IMR-90 (cell line): ENCODE measurements around the gene GPA33. TPM values are rescaled to one million over a fixed set of nuclear protein-coding genes. Genes with fewer than 3 reads are reported as not detected.
A peak's percentile ranks its signal among the peaks of the same experiment; 100 is the strongest.

ENCODE experiments used
- ATAC-seq: fragments of 200-7000 bp; cut with Tn5 transposase; 2 replicates; pipeline ENCODE4 v1.9.1; 2020; ENCODE audit warnings: low read depth, mild to moderate bottlenecking, moderate library complexity
- BruUV-seq: library from RNA; stranded (reverse); fragments of 400-500 nt; replicated peaks from 2 replicates; lab custom pipeline; 2021; lab: Mats Ljungman, UMichigan
- CTCF ChIA-PET: fragments of 300-600 bp; formaldehyde crosslinking; extraction: SDS; loops from one replicate; lab custom pipeline; 2021; ENCODE audit warnings: antibody characterized with exemption; lab: Yijun Ruan, JAX
- POLR2A ChIA-PET: fragments of 300-600 bp; sonication (Branson Sonifier 250); formaldehyde crosslinking; loops from one replicate; lab custom pipeline; 2022; ENCODE audit warnings: antibody characterized with exemption; ENCODE audit not compliant: unreplicated experiment; lab: Charles Lee
- DNase-seq: peaks from one replicate; pipeline ENCODE4 v3.0.0; 2013
- H2AFZ ChIP-seq: replicated peaks from 2 replicates; pipeline ENCODE3; 2013; ENCODE audit warnings: low read length, mild to moderate bottlenecking; ENCODE audit not compliant: poor library complexity
- H2AK5ac ChIP-seq: 2 replicates; pipeline ENCODE4 v1.6.1; 2013; ENCODE audit warnings: low read depth, low read length, inconsistent platforms
- H2AK9ac ChIP-seq: replicated peaks from 2 replicates; pipeline ENCODE3; 2013; ENCODE audit warnings: mild to moderate bottlenecking, low read depth, low read length, moderate library complexity; ENCODE audit not compliant: poor library complexity
- H2BK120ac ChIP-seq: 2 replicates; pipeline ENCODE4 v1.6.1; 2013; ENCODE audit warnings: low read depth, low read length, inconsistent platforms
- H2BK15ac ChIP-seq: 3 replicates; pipeline ENCODE4 v1.6.1; 2013; ENCODE audit warnings: low read depth, low read length, inconsistent platforms
- H2BK20ac ChIP-seq: 2 replicates; pipeline ENCODE4 v1.6.1; 2013; ENCODE audit warnings: low read depth, mild to moderate bottlenecking, inconsistent platforms, low read length, moderate library complexity
- H2BK5ac ChIP-seq: 2 replicates; pipeline ENCODE4 v1.6.1; 2013; ENCODE audit warnings: mild to moderate bottlenecking, low read depth, low read length, inconsistent platforms; ENCODE audit not compliant: poor library complexity, severe bottlenecking
- H3K14ac ChIP-seq: replicated peaks from 2 replicates; pipeline ENCODE4 v1.6.1; 2013; ENCODE audit warnings: low read depth, low read length, inconsistent platforms
- H3K18ac ChIP-seq: 2 replicates; pipeline ENCODE4 v1.6.1; 2013; ENCODE audit warnings: low read depth, low read length, control low read depth
- H3K23ac ChIP-seq: 2 replicates; pipeline ENCODE4 v1.6.1; 2013; ENCODE audit warnings: low read depth, low read length, inconsistent platforms
- H3K27ac ChIP-seq: 2 replicates; pipeline ENCODE4 v1.5.1; 2013; ENCODE audit warnings: mild to moderate bottlenecking, control low read depth, low read length; ENCODE audit not compliant: insufficient read depth
- H3K27me3 ChIP-seq: 2 replicates; pipeline ENCODE4 v1.6.1; 2013; ENCODE audit warnings: low read length; ENCODE audit not compliant: control insufficient read depth, insufficient read depth
- H3K36me3 ChIP-seq: 2 replicates; pipeline ENCODE4 v1.6.1; 2013; ENCODE audit warnings: low read length, mixed read lengths; ENCODE audit not compliant: control insufficient read depth, insufficient read depth
- H3K4ac ChIP-seq: 2 replicates; pipeline ENCODE4 v1.6.1; 2013; ENCODE audit warnings: low read depth, low read length, inconsistent platforms
- H3K4me1 ChIP-seq: 2 replicates; pipeline ENCODE4 v1.6.1; 2013; ENCODE audit warnings: low read length, mixed read lengths; ENCODE audit not compliant: control insufficient read depth, insufficient read depth
- H3K4me2 ChIP-seq: 2 replicates; pipeline ENCODE4 v1.6.1; 2013; ENCODE audit warnings: low read depth, mild to moderate bottlenecking, control low read depth, low read length, moderate library complexity
- H3K4me3 ChIP-seq: 2 replicates; pipeline ENCODE4 v1.5.1; 2013; ENCODE audit warnings: low read depth, mild to moderate bottlenecking, control low read depth, low read length, moderate library complexity; ENCODE audit not compliant: insufficient read depth
- H3K56ac ChIP-seq: 2 replicates; pipeline ENCODE4 v1.6.1; 2013; ENCODE audit warnings: low read length, inconsistent platforms; ENCODE audit not compliant: insufficient read depth; ENCODE audit errors: extremely low read depth
- H3K79me1 ChIP-seq, 2 experiments: 2 replicates each; pipeline ENCODE4 v1.6.1; 2013; ENCODE audit warnings: low read length in 2 of 2, inconsistent platforms in 1 of 2, low read depth in 1 of 2
- H3K9ac ChIP-seq: 2 replicates; pipeline ENCODE4 v1.6.1; 2013; ENCODE audit warnings: low read depth, low read length, control low read depth
- H3K9me1 ChIP-seq: 2 replicates; pipeline ENCODE4 v1.6.1; 2013; ENCODE audit warnings: low read length, inconsistent platforms; ENCODE audit not compliant: insufficient read depth
- H3K9me3 ChIP-seq: 2 replicates; pipeline ENCODE4 v1.6.1; 2013; ENCODE audit warnings: low read length; ENCODE audit not compliant: control insufficient read depth, insufficient read depth
- H4K20me1 ChIP-seq: 2 replicates; pipeline ENCODE4 v1.6.1; 2013; ENCODE audit warnings: low read length, inconsistent platforms; ENCODE audit not compliant: insufficient read depth
- H4K5ac ChIP-seq: 2 replicates; pipeline ENCODE4 v1.6.1; 2013; ENCODE audit warnings: mild to moderate bottlenecking, low read depth, low read length, control low read depth
- H4K8ac ChIP-seq, 2 experiments: 2 replicates each; pipeline ENCODE4 v1.6.1; 2013; ENCODE audit warnings: low read depth in 2 of 2, low read length in 2 of 2, control low read depth in 1 of 2, inconsistent platforms in 1 of 2
- H4K91ac ChIP-seq: 2 replicates; pipeline ENCODE4 v1.6.1; 2013; ENCODE audit warnings: low read depth, low read length, inconsistent platforms; ENCODE audit not compliant: insufficient read depth
- BHLHE40 ChIP-seq: fragments of 150-350 bp; IDR thresholded peaks from 2 replicates; pipeline ENCODE4 v1.6.1; 2016; ENCODE audit warnings: mild to moderate bottlenecking, low read depth, low read length
- CHD1 ChIP-seq: IDR thresholded peaks from 2 replicates; pipeline ENCODE4 v1.6.1; 2012; ENCODE audit warnings: low read depth, low read length, improper control_type of control experiment
- ELK1 ChIP-seq: fragments of 150-350 bp; IDR thresholded peaks from 2 replicates; pipeline ENCODE4 v1.6.1; 2016; ENCODE audit warnings: low read depth, mild to moderate bottlenecking, low read length, moderate library complexity, borderline replicate concordance
- MAFK ChIP-seq: IDR thresholded peaks from 2 replicates; pipeline ENCODE4 v1.6.1; 2012; ENCODE audit warnings: low read depth, low read length, improper control_type of control experiment
- MXI1 ChIP-seq: IDR thresholded peaks from 2 replicates; pipeline ENCODE4 v1.6.1; 2012; ENCODE audit warnings: low read depth, mild to moderate bottlenecking, low read length, moderate library complexity, borderline replicate concordance
- RAD21 ChIP-seq: IDR thresholded peaks from 2 replicates; pipeline ENCODE4 v1.6.1; 2012; ENCODE audit warnings: low read length, improper control_type of control experiment
- RCOR1 ChIP-seq: IDR thresholded peaks from 2 replicates; pipeline ENCODE4 v1.6.1; 2012; ENCODE audit warnings: mild to moderate bottlenecking, low read length, improper control_type of control experiment; ENCODE audit not compliant: insufficient replicate concordance
- RFX5 ChIP-seq: IDR thresholded peaks from 2 replicates; pipeline ENCODE4 v1.8.0; 2012; ENCODE audit warnings: low read depth, mild to moderate bottlenecking, low read length, moderate library complexity
- SMC3 ChIP-seq: fragments of 150-350 bp; IDR thresholded peaks from 2 replicates; pipeline ENCODE4 v1.6.1; 2016; ENCODE audit warnings: low read depth, mild to moderate bottlenecking, antibody characterized with exemption, low read length, moderate library complexity
- WGBS, 2 experiments: methylation state at CpG; one replicate each; pipeline versions ENCODE4 v1.1.5 to v1.1.7; 2013; ENCODE audit warnings: missing lambda C conversion rate in 2 of 2; ENCODE audit not compliant: insufficient read length in 1 of 2; ENCODE audit errors: extremely low coverage in 2 of 2; 5-methylcytosine and 5-hydroxymethylcytosine counted together
- dilution Hi-C: fragments of 300-500 bp; cut with HindIII; formaldehyde crosslinking; loops from one replicate; pipeline ENCODE4 v1.14.3; 2018; ENCODE audit warnings: low sequenced_read_pairs; ENCODE audit not compliant: unreplicated experiment
- in situ Hi-C: fragments of 300-500 bp; cut with MboI; formaldehyde crosslinking; loops from 3 replicates; pipeline ENCODE4 v1.14.3; 2019; ENCODE audit warnings: low sequenced_read_pairs, inconsistent platforms, mixed read lengths
- intact Hi-C: fragments of 100-400 bp; cut with micrococcal nuclease; formaldehyde crosslinking; loops from 2 replicates; pipeline ENCODE4 v1.10.0; 2022
- polyA plus RNA-seq, 3 experiments: library from polyadenylated mRNA; depleted of rRNA; stranded (reverse); fragments of >200 nt; gene quantifications; 2 replicates each; pipeline ENCODE4 v1.2.3, GENCODE V29; 2012; ENCODE audit warnings: low replicate concordance in 1 of 3
- total RNA-seq: library from RNA; depleted of rRNA; stranded (reverse); fragments of >200 nt; gene quantifications from 2 replicates; pipeline ENCODE4 v1.2.3, GENCODE V29; 2012

The GPA33 gene
- total and polyA plus RNA-seq, 2 of the 4 experiments (the other 2 are of a cell fraction) = not detected

- Histone ChIP-seq H3K4ac (no peak overlapping the region), H2BK20ac (no peak overlapping the region), H3K9ac (no peak overlapping the region), H2BK120ac (no peak overlapping the region), H3K36me3 (no peaks in the 10 kb centered on the region), H3K4me1 (no peaks in the 10 kb centered on the region), H3K14ac (no peak overlapping the region), H2AFZ (no peak overlapping the region), H3K4me2 (no peak overlapping the region), H3K27me3 (peaks cover 8% of the 10 kb centered on the region), H3K9me1 (no peaks in the 10 kb centered on the region), H4K91ac (no peak overlapping the region), H2BK15ac (no peak overlapping the region), H2AK5ac (no peak overlapping the region), H4K8ac (no peak overlapping the region), H3K56ac (no peak overlapping the region), H3K23ac (no peak overlapping the region), H4K20me1 (no peaks in the 10 kb centered on the region), H2AK9ac (peak overlapping the region; percentile 24), H3K9me3 (no peaks in the 10 kb centered on the region), H3K18ac (no peak overlapping the region), H4K5ac (no peak overlapping the region), H3K27ac (no peak overlapping the region), H3K79me1 (no peaks in the 10 kb centered on the region), H2BK5ac (no peak overlapping the region), H3K4me3 (no peak overlapping the region)
- 86% methylated on average over 11 of the region's 28 CpGs; no CpG with 5 or more reads in 1 of the 2 experiments for WGBS, 2 experiments
- in situ Hi-C loops (no loop called here), dilution Hi-C loops (no loop called here), intact Hi-C loops (no loop called here)
- ATAC-seq = no peak
- no TSS peak for BruUV-seq
- ChIA-PET POLR2A (no interaction called here), CTCF (no interaction called here)
- TF ChIP-seq RAD21 (no peak), ELK1 (no peak), RFX5 (no peak), MXI1 (no peak), RCOR1 (no peak), MAFK (no peak), CHD1 (no peak), SMC3 (no peak), BHLHE40 (no peak)
- DNase-seq = no peak
Measured at GRCh38 chr1:167126317-167126716, 36.1 kb upstream of the GPA33 start.
